ENCODE results near the gene PDGFB. TPM values are rescaled to one million over a fixed set of nuclear protein-coding genes. Genes with fewer than 3 reads are reported as not detected.

The PDGFB gene
- total and polyA plus RNA-seq, 9 donors = 3.9 to 10.7 (median 5.5) TPM

GRCh38 chr22:39237318-39238100 is 7.3 kb downstream of the PDGFB start:
- DNase-seq = no peak
- no peak overlapping the region for H3K27ac ChIP-seq
- peaks cover 5% of the 10 kb centered on the region for H3K4me1 ChIP-seq (ENCODE audit: insufficient read depth)
- TF ChIP-seq POLR2A (IDR thresholded peaks at IDR 0.05) = no peak
- TF ChIP-seq EP300 (IDR thresholded peaks at IDR 0.05) = no peak
- TF ChIP-seq, protein P1, sequence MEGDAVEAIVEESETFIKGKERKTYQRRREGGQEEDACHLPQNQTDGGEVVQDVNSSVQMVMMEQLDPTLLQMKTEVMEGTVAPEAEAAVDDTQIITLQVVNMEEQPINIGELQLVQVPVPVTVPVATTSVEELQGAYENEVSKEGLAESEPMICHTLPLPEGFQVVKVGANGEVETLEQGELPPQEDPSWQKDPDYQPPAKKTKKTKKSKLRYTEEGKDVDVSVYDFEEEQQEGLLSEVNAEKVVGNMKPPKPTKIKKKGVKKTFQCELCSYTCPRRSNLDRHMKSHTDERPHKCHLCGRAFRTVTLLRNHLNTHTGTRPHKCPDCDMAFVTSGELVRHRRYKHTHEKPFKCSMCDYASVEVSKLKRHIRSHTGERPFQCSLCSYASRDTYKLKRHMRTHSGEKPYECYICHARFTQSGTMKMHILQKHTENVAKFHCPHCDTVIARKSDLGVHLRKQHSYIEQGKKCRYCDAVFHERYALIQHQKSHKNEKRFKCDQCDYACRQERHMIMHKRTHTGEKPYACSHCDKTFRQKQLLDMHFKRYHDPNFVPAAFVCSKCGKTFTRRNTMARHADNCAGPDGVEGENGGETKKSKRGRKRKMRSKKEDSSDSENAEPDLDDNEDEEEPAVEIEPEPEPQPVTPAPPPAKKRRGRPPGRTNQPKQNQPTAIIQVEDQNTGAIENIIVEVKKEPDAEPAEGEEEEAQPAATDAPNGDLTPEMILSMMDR (IDR thresholded peaks at IDR 0.05) = no peak
- 70 to 74% (median 73%) methylated on average over 22 of the region's 22 CpGs for WGBS, 3 donors
- intact Hi-C loops (cut with DNase I) = loop anchor here in 1 of 4 donors (5.0 kb wide), 1 partner anchor 60 kb away; no protein-coding TSS in a partner anchor
- H3K36me3 ChIP-seq = no peaks in the 10 kb centered on the region
- no peaks in the 10 kb centered on the region for H3K9me3 ChIP-seq
- H3K4me3 ChIP-seq = no peak overlapping the region
- H3K27me3 ChIP-seq = no peaks in the 10 kb centered on the region

DNA sequence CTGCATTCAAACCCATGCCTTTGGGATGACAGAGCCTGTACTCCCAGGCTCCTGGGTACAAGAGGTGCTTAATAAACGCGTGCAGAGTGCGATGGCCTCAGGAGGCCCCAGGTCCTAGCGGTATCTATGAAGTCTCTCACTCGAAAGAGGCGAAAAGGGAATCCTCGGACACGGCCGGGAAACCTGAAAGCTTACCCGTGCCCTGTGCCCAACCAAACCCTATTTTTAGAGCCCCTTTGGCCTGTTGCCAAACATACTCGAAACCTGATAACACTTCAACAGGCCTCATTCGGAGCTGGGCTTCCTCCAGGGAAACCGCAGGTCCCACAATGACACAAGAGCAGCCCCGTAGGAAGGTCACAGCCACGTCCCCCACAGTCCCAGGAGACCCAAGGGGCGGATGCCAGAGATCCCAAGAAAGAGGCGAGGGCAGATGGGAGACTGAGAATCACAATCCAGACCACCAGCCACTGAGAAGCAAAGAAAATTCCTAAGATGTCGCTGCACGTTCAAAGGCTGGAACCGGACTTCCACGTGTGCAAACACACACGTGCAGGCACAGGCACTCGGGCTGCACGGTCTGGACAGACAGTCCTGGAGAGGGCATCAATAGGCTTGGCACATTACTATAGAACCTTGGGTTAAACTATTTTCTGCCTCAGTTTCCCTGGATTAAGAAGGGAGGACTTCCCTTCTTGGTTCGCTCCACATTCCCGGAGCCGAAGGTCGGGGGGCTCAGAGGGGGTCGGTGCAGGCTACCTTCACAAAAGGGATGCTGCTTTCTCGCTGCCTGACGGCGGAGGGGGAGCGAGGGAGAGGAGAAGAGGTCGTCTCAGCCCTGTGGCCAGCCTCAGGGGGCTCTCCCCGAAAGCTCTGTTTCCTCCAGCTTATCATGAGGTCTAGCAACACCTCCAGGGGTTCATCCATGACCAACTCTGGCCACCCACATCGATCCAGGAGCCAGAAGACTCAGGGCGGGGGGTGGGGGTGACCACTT is 8.2 kb downstream of the PDGFB start:
- TF ChIP-seq EP300 (IDR thresholded peaks at IDR 0.05) (no peak), POLR2A (IDR thresholded peaks at IDR 0.05) (no peak)
- TF ChIP-seq, protein P1 (IDR thresholded peaks at IDR 0.05) = no peak
- Histone ChIP-seq H3K27me3 (no peaks in the 10 kb centered on the region), H3K4me1 (ENCODE audit: insufficient read depth) (peaks cover 1% of the 10 kb centered on the region), H3K4me3 (no peak overlapping the region), H3K9me3 (no peaks in the 10 kb centered on the region), H3K36me3 (no peaks in the 10 kb centered on the region), H3K27ac (no peak overlapping the region)
- intact Hi-C loops (cut with DNase I) = loop anchor here in 1 of 4 donors (5.0 kb wide), 1 partner anchor 59 kb away; no protein-coding TSS in a partner anchor
- 73 to 82% (median 78%) methylated on average over 37 of the region's 37 CpGs for WGBS, 3 donors
- DNase-seq = no peak

DNA sequence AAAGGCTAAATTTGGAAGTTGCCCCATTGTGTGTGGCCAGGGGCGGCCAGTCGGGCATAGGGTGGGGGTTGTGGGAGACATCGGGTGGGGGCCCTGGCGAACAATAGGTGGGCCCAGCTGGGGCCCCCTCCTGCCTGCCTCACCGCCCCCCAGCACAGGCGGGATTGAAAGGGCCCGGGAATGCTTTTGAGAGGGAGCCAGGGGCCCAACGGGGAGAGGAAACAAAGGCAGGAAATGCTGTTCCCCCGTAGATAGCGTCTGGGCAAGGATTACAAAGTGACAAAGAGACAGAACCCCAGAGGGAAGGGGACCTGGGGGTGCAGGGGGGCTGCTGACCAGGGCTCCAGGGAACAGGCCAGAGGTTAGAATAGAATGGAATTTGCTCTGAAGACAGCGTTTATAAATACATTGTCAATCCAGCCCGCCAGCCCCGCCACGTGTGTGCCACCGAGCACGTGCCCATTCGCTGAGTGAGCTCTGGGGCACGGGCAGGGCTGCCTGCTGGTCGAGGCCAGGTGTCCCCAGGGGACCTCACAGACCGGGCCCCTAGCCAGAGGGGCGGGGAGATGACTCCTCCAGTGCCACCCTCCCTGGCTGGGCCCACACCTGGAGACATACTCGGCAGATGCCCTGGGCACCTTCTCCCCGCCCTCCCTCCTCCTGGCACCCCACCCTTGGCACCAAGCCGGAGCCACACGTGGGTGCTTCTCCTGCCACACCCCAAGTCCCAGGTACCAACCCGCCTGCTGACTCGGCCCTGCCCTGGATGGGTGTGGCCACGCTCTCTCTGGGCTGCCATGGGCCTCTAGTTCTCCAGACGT is 9.7 kb downstream of the PDGFB start:
- no peaks in the 10 kb centered on the region for H3K9me3 ChIP-seq
- H3K27me3 ChIP-seq = no peaks in the 10 kb centered on the region
- no peaks in the 10 kb centered on the region for H3K36me3 ChIP-seq
- peaks cover 6% of the 10 kb centered on the region for H3K4me1 ChIP-seq (ENCODE audit: insufficient read depth)
- no peak overlapping the region for H3K27ac ChIP-seq
- intact Hi-C loops (cut with DNase I) = loop anchor here in 1 of 4 donors (5.0 kb wide), 1 partner anchor 58 kb away; no protein-coding TSS in a partner anchor
- DNase-seq = no peak
- 73 to 79% (median 75%) methylated on average over 28 to 29 of the region's 29 CpGs for WGBS, 3 donors
- no peak overlapping the region for H3K4me3 ChIP-seq
- no peak for TF ChIP-seq POLR2A (IDR thresholded peaks at IDR 0.05)
- TF ChIP-seq EP300 (IDR thresholded peaks at IDR 0.05) = no peak
- TF ChIP-seq, protein P1 (IDR thresholded peaks at IDR 0.05) = no peak

- Histone ChIP-seq H3K4me1 (ENCODE audit: insufficient read depth) (peaks cover 11% of the 10 kb centered on the region), H3K36me3 (no peaks in the 10 kb centered on the region), H3K9me3 (no peaks in the 10 kb centered on the region), H3K27me3 (no peaks in the 10 kb centered on the region), H3K4me3 (no peak overlapping the region), H3K27ac (no peak overlapping the region)
- 69 to 78% (median 74%) methylated on average over 10 of the region's 10 CpGs for WGBS, 3 donors
- intact Hi-C loops (cut with DNase I) = no loop called here
- TF ChIP-seq, protein P1 (IDR thresholded peaks at IDR 0.05) = no peak
- TF ChIP-seq POLR2A (IDR thresholded peaks at IDR 0.05) (no peak), EP300 (IDR thresholded peaks at IDR 0.05) (no peak)
- no peak for DNase-seq
Measured at GRCh38 chr22:39234472-39234787, 10.4 kb downstream of the PDGFB start.

Data from ovary (tissue), 9 donors.